GM21360 (cell line): ENCODE results near the gene UCP2.

Experiments used
- ATAC-seq: cut with Tn5 transposase; IDR thresholded peaks from one replicate; pipeline ENCODE4 v1.9.1; 2021; ENCODE audit warnings: mild to moderate bottlenecking, moderate library complexity; ENCODE audit not compliant: unreplicated experiment

UCP2 gene

DNA sequence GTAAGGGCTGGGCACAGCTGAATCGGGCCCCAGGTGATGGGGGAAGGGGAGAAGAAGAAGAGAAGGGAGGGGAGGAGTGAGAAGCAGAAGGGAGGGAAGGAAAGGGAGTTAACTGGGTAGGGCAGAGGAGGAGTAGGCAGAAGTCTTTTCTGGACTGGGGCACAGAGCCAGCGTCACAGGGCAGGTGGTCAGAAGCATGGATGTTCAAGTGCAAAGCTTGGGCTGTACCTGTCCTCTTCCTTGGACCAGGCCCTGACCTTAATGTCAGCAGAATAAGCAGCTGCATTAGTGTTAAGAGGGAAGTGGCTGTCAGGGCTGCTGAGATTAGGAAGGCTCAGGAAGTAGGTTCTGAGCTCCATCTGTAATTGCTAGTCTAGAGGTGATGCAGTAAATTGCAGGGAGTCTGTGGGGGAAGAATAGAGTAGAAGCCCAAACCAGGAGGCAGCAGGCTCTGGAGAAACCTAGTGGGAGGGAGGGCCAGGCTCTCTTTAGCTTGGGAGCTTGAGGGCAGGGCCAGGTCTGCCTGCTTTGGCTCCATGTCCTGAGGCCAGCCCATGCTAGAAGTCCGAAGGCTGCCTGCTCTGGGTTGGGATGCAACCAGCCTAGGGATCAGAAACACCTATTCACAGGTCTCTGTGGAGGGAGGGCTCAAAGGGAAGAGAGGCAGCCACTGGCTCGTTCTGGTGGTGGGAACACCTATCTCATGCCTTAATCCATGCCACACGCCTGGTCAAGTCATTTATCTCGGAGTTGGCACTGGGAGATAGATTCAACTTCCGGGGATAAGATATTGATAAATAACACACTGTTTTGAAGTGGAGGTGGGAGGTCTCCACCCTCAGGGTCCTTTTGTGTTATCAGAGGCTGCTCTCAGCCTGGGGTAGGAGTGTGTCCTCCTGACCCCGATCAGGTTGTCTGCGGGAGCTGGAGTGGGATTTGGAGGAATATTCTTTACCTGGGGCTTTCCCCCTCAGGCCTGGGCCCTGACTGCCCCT lies 28.0 kb upstream of the UCP2 start:
- no peak for ATAC-seq

DNA sequence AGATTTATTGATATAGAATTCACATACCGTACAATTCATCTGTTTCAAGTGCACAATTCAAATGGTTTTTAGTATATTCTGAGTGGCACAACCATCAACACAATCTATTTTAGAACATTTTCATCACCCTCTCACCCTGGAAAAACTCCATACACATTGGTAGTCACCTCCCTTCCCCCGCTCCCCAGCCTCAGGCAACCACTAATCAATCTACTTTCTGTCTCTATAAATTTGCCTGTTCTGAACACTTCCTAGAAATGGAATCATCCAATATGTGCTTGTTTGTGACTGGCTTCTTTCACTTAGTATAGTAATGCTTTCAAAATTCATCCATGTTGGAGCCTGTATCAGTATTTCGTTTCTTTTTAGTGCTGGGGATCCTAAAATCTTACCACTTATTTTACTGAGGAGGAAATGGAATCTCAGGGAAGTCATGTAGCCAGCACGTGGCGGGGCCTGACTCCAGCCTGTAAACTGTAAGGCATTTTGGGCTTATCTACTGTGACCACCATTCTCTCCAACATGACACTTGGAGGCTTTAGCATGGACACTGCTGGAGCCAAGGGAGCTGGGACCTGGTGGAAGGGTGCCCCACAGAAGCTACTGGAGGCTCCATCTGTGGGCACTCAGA lies 27.1 kb upstream of the UCP2 start:
- no peak for ATAC-seq

DNA sequence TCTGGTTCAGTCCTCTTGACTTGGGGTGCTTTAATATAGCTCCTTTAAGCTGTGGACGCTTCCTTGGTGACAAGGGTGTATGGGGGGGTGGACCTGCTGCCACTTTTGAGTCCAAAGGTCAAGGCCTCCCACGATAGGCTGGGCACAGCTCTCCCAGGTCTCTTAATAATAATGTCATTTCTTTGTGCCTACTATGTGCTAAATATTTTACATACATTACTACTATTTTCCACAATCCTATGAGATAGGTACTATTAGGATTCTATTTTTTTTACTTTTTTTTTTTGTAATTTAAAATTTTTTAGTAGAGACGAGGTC lies 26.5 kb upstream of the UCP2 start:
- no peak for ATAC-seq

DNA sequence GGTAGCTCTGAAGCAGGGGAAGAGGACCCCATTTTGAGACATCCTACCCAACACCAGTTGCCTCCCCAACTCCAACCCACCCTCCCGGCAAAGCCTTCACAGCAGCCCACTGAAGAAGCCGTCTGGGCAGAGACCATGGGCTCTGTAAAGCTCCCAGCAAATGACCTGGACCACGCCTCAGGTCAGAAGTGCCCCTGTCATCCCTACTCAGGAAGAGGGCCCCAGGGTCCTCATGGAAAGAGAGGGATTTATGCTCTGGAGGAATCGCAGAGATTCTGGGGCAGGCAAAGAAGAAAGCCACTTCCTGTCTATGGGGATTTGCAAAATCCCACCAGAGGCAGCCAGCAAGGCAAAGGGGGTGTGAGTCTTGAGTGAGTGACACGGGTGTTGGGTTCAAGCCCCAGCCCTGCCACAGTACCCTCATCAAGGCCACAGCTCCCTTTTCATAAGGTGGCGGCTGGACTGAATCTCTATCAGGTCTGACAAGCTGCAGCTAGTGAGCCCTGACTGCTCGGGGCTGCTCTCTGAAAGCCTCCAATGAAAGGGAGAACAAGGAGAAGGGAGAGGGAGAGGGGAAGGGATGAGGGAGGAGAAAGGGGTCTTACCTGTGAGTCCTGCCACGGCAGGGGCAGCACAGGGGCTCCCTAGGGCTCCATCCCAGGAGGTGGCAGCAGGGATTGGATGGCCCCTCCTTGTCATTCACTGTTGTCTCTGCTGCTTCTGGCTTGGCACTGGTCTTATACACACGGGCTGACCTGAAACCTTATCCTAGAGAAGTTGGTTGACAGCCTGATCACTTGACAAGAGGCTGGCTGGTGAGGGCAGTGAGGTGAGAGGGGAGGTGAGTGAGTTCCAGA lies 26.0 kb upstream of the UCP2 start, which contains the start of gene UCP3:
Gene UCP3, minus strand, starts transcription at position 713 of the 857 bp plus-strand sequence. CDS start 2,043 bp downstream, outside the sequence.
- no peak for ATAC-seq

DNA sequence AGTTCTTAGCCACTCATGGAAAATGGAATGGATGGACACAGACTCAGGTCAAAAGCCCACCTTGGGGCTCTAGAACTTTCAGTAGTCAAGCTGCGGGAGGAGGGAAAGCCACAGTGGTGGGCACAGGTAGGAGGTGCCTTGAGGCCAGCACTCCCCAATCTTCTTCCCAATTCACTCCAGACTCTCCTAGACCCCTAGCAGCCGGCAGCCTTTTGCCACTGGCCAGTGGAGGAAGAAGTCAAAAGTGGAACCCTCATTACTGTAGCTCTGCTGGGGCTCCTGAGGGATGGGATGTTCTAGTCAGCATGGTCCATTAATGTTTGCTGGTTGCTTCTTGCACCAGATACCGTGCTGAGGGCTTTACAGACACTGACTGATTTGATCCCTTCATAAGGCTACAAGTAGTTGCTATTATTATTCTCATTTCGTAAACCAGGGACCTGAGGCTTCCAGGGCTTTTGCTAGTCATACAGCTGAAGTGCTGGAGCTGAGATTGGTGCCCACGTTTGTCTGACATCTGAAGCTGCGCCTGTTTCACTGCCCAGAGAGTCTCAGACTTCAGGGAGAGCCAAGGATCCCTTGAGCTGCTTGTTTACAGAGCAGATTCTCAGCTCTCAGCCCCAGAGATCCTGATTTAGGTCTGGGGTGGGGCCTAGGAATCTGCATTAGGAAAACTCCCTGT lies 25.2 kb upstream of the UCP2 start:
- no peak for ATAC-seq

DNA sequence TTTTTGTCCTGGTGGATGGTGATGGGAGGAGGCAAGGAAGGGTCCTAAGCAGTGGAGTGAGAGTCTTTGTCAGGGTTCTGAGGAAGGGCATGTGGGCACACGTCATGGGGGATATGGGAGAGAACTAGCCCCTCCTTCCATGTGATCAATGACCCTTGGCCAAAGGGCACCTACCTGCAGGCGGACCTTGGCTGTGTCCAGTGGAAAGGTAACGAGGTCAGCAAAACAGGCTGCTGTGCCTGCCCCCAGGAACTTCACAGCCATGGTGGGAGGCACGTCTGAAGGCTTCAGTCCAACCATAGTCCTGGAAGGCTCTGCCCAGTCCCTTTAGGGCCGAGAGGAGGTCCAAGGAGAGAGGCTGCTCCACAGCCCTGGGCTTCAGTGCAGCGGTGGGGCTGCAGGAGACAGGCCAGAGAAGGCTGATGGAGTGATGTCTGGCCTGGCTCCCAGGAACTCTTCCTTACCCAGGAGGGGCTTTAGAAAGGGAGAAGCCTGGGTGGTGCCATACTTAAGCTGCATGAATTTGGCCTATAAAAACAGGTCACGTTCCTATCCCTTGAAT lies 24.2 kb upstream of the UCP2 start:
- no peak for ATAC-seq

DNA sequence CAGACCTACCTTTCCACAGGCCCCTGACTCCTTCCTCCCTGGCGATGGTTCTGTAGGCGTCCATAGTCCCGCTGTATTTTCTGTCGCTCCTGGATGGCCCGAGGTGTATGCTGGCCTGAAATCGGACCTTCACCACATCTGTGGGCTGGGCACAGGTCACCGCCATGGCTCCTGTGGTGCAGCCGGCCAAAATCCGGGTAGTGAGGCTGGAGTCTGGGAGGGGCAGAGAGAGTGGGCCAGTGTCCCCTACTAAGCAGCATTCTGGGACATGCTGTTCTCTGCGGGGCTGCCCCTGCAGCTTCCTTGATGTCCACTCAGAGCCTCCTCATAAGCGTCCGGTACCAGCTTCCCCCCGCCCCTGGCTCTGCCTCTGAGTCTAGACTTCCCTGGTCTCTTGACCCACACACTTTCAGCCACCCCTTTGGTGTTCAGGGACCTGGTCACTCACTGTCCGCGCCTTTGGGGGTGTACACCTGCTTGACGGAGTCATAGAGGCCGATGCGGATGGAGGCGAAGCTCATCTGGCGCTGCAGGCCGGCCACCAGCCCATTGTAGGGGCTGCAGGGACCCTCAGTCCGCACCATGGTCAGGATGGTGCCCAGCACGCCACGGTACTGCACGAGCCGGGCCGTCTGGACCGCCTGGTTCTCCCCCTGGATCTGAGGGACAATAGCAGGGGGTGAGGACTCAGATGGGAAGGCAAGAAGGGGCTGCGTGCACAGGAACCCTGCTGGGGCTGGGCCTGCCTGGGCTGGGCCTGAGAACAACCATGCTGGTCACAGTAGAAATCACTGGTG lies 23.3 kb upstream of the UCP2 start:
- ATAC-seq: no peak

DNA sequence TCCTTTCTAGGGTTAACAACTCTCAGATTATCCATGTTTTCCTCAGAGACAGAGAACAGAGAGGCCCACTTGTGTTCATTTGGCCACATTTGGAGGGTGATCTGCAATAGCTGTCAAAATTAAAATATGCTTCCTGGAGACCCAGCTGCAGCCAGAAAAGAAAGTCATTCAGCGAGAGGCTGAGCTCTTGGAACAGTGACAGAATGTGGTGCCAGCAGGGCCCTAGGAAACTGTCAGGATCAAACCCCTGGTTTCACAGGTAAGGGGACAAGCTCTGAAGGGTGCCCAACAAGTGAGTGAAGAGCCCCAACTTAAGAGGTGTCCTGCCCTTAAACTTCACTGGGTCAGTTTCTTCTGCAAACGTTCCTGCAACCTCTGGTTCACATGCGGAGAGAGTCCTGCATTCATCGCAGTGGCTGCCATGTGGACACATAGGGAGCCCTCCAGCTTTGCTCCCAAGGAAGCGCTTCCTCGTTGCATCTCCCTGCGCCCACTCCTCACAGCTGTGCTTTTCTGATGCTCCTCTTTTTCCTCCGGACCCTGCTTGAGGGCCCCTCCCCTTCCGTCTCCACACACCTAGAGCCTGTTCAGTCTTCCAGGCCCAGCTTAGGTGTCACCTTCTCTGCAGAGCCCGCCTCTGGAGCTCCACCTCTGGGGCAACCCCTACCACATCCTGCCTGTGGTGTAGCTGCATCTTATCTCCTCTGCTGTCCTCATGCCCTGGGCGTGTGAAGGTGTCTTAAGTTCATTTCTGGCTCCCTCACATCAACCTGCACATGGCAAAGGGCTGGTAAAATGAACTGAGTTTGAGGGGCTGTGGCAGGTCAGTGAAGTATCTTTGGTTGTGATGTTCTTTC lies 22.3 kb upstream of the UCP2 start:
- ATAC-seq: no peak

DNA sequence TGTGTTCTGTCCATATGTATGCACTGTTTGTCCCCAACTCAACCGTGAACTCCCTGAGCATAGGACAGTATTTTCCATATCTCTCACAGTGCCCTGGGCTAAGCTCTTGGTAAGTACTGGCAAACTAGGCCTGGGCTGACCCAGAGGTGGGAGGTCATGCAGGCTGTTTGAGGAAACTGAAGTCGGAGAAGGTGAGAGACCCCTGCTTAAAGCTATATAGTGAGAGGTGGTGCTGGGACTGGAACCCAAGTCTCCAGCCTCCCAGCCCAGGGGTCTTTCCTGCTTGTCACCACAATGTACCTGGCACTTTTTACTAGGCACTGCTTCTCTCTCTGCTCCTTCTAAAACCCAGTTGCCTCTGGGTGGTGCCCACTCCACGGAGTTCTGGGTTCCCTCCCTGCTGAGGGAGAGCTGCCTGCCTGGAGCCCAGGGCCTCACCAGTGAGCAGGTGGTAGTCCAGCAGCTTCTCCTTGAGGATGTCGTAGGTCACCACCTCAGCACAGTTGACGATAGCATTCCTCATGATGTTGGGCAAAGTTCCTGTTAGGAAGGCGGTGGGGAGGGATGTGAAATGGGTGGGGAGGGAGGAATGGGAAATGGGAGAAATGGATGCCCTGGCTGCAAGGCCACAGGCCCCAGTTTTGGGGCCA lies 21.5 kb upstream of the UCP2 start:
- no peak for ATAC-seq

DNA sequence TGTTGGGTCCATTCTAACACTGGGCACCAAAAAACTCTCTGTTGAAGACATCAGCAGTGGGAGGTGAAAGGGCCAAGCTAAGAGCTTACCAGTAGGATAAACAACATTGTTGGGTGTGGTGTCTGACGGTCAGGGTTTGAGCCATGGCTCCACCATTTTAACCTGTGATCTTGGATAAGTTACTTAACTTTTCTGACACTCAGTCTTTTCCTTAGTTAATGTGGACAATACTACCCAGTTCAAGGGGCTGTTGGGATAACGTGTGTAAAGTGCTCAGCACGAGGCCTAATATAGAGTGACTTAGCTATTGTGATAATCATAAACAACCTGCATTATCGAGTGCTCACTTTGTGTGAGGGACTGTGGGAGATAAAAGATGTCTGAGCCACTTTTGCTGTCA lies 20.2 kb upstream of the UCP2 start:
- ATAC-seq: no peak

DNA sequence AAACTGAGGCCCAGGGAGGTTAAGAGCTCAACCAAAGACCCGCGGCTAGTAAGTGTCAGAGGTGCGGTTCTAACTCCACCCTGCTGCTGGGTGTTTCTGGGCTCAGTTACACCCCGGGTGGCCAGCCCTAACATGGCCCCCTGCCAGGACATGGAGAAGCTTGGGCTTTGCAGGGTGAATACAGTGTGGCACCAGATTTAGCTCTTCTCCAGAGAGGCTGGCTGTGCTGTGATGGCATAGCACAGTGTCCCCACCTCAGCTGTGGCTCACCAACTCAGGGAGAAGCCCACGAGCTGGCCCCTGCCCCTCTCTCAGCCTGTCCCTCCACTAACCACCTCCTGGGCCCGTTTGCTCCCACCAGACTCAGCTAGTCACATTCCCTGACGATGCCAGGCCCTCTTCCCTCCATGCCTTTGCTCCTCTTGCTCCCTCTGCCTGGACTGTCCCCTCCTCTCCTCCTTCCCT lies 19.2 kb upstream of the UCP2 start:
- ATAC-seq: no peak

DNA sequence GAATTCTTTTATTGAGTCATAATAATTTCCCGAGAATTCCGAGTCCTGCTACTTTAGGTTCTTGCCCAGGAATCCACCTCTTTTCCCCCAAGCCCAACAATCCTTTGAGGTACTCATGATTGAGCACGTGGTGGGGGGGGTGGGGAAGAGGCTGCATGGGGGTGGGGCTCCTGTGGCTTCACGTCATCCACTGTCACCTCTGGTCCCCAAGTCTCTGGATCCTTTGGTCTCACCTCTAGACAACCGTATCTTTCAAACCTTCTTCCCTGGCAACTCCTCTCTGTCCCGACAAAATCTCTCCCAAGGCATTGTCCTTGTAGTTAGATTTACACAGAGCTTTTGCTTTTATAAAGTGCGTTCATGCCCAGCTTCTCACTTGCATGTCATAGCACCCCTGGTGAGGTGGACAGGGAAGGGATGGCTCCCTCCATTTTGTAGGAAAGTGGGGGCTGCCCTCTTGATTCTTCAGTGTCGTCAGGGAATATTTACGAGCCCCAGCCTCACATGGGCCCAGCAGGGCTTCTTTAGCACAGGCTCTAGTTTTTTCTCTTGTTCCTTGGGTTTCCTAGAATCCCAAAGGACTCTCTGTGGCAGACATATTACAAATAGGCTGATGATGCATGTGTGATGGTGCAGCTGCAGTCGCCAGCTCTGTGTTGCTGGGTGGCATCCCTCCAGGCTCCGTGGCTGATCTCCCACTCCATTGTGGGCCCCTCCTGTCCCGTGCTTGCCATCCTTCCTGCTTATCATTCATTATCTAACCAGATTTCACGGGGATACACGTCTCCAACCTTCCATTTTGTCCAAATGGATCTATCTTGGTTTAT lies 17.9 kb upstream of the UCP2 start:
- ATAC-seq: no peak

DNA sequence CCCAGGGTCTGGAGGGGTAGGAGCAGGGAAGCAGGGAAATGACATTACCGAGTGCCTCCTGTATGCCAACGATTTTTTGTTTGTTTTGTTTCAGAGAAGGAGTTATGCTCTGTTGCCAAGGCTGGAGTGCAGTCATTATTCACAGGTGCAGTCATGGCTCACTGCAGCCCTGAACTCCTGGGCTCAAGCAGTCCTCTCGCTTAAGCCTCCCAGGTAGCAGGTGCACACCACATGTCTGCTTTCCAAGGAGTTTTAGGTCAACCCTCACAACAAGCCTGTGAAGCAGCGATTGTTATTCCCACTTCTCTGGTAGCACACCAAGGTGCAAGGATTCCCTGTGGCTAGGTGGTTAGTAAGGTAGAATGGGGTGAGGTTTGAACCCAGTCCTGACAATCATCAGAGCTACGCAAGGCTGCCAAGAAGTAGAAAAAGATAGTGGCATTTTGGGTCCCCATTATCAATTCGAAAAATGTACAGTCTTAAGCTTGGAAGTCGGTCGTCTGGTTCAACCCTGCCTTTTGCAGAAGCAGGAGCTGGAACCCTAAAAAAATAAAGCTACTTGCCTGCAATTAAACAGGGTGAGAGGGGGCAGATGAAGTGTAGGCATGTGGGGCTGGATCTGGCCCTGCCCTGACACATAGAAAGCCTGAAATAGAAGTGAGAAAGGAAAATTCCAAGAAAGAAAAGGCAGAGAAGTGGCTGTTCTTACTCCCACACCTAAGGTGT lies 17.1 kb upstream of the UCP2 start:
- ATAC-seq: no peak

DNA sequence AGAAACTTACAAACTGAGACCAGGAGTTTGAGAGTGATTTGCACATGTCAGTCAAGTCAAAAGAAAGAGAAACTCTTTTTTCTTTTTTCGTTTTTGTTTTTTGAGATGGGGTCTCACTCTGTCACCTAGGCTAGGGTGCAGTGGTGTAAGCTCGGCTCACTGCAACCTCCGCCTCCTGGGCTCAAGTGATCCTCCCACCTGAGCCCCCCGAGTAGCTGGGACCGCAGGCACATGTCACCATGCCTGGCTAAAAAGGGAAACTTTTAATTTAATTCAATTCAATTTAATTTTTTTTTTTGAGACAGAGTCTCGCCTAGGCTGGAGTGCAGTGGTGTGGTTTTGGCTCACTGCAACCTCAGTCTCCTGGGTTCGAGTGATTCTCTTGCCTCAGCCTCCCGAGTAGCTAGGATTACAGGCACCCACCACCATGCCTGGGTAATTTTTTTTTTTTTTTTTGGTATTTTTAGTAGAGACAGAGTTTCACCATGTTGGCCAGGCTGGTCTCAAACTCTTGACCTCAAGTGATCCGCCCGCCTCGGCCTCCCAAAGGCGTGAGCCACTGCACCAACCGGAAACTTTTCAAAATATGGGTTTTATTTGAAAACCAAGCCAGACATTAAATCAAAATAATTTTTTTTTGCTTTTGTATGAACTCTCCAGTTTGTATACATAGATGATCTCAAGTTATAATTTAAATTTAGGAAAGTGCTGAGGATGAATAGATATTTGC lies 16.4 kb upstream of the UCP2 start:
- ATAC-seq: no peak

DNA sequence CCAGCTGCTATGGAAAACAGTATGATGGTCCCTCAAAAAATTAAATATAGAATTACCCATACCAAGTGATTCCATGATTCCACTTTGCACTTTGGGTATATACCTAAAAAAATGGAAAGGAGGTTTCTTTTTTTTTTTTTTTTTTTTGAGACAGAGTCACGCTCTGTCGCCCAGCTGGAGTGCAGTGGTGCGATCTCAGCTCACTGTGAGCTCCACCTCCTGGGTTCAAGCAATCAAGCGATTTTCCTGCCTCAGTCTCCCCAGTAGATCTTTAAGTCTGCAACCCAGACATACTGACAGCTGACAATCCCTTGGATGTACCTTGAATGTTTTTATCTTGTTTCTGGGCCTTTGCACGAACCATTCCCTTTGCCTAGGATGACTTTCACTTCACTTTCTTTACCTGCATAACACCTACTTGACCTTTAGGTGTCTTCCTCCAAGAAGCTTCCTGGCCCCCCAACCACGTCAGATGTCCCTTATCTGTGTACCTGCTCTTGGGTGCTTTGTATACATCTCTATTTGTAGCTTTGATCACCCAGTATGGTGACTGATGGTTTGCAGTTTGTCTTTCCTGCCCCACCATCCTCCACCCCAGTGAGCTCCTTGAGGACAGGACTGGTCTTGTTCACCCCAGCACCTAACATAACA lies 14.6 kb upstream of the UCP2 start:
- ATAC-seq: no peak
